ENCODE data around the gene PLEKHG7. TPM values are rescaled to one million over a fixed set of nuclear protein-coding genes. Genes with fewer than 3 reads are reported as not detected.

PLEKHG7 gene
- total RNA-seq, 2 experiments from 2014 or later = not detected

DNA sequence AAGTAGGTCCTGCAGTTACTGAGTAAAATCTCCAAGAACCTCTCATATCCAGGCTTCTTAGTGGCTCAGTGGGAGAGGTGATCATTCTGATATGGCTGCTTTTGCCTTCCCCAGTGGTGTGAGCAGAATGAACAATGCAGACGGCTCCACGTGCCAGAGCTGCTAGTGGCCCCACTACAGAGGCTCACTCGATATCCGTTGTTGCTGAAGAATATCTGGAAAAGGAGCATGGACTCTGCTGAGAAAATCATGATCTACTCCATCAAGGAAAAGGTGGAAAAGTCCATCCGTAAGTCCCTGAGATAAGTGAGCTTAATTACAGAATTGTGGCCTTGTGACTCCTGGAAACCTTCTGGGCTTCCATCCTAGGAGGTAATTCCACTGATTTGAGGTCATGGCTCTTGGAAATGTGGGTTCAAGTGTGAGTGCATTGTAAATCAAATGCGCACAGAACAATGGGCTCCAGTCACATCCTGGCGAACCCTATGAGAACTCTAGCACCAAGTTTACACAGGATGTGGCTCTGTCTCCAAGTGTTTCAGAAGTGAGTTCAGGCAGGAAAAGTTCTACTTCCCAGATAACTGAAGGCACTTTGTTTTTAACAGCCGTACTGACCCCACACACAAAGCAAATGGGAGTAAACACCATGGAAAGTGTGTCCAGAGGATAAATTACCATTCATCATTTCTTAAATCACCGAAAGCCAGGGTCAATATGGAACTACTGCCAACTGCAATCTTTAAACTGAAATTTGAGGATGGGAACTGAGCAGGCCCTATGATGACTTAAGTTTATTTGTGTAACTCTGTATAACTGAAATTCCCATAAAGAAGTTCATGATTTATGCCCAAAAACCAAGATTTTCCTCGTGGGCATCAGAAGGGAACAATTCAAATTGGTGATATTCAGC, 51.4 kb downstream of the PLEKHG7 start:
- H3K27me3 ChIP-seq (ENCODE audit: control insufficient read depth in 1 of 2, insufficient read depth in 2 of 2, low read length in 2 of 2) = no peaks in the 10 kb centered on the region
- POLR2A ChIA-PET = no interaction called here
- H3K9me3 ChIP-seq (ENCODE audit: control insufficient read depth in 1 of 2, insufficient read depth in 1 of 2, low read length in 2 of 2) = no peaks in the 10 kb centered on the region
- CTCF ChIA-PET = no interaction called here
- no peaks in the 10 kb centered on the region for H3K36me3 Mint-ChIP-seq (ENCODE audit: low read depth)
- H3K27ac ChIP-seq (ENCODE audit: low read depth in 1 of 2, low read length in 2 of 2) = no peak overlapping the region
- no peaks in the 10 kb centered on the region for H3K4me1 ChIP-seq (ENCODE audit: insufficient read depth, low read length)
- H3K4me1 Mint-ChIP-seq (ENCODE audit: low read depth) = no peaks in the 10 kb centered on the region
- no peak overlapping the region for H3K27ac Mint-ChIP-seq
- H3K27me3 Mint-ChIP-seq = peaks cover 3% of the 10 kb centered on the region
- no peak for ATAC-seq (ENCODE audit: poor library complexity)
- H3K9me3 Mint-ChIP-seq = peaks cover 2% of the 10 kb centered on the region
- no peak for DNase-seq
- H3K4me3 ChIP-seq (ENCODE audit: low read length) = no peak overlapping the region
- no peak overlapping the region for H3K4me3 Mint-ChIP-seq
- H3K36me3 ChIP-seq (ENCODE audit: insufficient read depth, low read length) = no peaks in the 10 kb centered on the region
- TF ChIP-seq, protein P1, sequence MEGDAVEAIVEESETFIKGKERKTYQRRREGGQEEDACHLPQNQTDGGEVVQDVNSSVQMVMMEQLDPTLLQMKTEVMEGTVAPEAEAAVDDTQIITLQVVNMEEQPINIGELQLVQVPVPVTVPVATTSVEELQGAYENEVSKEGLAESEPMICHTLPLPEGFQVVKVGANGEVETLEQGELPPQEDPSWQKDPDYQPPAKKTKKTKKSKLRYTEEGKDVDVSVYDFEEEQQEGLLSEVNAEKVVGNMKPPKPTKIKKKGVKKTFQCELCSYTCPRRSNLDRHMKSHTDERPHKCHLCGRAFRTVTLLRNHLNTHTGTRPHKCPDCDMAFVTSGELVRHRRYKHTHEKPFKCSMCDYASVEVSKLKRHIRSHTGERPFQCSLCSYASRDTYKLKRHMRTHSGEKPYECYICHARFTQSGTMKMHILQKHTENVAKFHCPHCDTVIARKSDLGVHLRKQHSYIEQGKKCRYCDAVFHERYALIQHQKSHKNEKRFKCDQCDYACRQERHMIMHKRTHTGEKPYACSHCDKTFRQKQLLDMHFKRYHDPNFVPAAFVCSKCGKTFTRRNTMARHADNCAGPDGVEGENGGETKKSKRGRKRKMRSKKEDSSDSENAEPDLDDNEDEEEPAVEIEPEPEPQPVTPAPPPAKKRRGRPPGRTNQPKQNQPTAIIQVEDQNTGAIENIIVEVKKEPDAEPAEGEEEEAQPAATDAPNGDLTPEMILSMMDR (IDR thresholded peaks at IDR 0.05) = no peak
- intact Hi-C loops (cut with DNase I, micrococcal nuclease) = no loop called here

DNA sequence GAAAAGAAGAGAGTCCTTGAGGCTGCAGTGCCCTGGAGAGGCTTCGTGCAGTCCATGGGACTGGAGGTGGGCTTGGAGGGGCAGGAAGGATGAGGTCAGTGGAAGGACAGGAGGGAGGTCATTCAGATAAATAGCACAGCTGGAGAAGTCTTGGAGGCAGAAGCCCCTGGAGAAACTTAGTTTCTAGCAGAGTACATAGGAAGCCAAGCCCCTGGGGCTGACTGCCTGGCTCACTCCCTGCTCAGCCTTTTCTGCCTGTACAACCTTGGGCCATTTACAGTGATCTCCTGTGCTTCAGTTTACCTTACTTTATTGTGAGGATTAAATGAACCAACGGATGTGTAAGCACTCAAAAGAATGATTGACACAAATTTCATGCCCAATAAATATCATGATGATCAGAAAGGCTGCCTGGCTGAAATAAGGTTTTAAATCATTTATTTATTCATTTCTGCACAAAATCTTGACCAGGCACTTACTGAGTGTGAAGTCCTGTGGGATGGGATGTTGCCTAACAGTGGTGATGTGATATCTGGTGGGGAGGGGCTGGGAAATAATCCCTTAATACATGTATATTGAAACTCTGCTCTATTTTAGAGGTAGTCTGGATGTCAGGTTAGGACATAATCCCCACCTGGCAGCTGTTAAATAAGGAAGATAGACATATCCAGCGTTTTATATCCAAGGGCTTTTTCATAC, 54.3 kb downstream of the PLEKHG7 start:
- Histone ChIP-seq H3K27me3 (ENCODE audit: control insufficient read depth in 1 of 2, insufficient read depth in 2 of 2, low read length in 2 of 2) (no peaks in the 10 kb centered on the region), H3K4me1 (ENCODE audit: insufficient read depth, low read length) (no peaks in the 10 kb centered on the region), H3K27ac (ENCODE audit: low read depth in 1 of 2, low read length in 2 of 2) (no peak overlapping the region), H3K9me3 (ENCODE audit: control insufficient read depth in 1 of 2, insufficient read depth in 1 of 2, low read length in 2 of 2) (no peaks in the 10 kb centered on the region), H3K4me3 (ENCODE audit: low read length) (no peak overlapping the region), H3K36me3 (ENCODE audit: insufficient read depth, low read length) (no peaks in the 10 kb centered on the region)
- no peak for ATAC-seq (ENCODE audit: poor library complexity)
- Mint-ChIP-seq H3K36me3 (ENCODE audit: low read depth) (no peaks in the 10 kb centered on the region), H3K27me3 (peaks cover 3% of the 10 kb centered on the region), H3K27ac (no peak overlapping the region), H3K9me3 (peaks cover 2% of the 10 kb centered on the region), H3K4me3 (no peak overlapping the region), H3K4me1 (ENCODE audit: low read depth) (no peaks in the 10 kb centered on the region)
- TF ChIP-seq, protein P1 (IDR thresholded peaks at IDR 0.05) = no peak
- ChIA-PET CTCF (no interaction called here), POLR2A (no interaction called here)
- intact Hi-C loops (cut with DNase I, micrococcal nuclease) = no loop called here
- DNase-seq = no peak

DNA sequence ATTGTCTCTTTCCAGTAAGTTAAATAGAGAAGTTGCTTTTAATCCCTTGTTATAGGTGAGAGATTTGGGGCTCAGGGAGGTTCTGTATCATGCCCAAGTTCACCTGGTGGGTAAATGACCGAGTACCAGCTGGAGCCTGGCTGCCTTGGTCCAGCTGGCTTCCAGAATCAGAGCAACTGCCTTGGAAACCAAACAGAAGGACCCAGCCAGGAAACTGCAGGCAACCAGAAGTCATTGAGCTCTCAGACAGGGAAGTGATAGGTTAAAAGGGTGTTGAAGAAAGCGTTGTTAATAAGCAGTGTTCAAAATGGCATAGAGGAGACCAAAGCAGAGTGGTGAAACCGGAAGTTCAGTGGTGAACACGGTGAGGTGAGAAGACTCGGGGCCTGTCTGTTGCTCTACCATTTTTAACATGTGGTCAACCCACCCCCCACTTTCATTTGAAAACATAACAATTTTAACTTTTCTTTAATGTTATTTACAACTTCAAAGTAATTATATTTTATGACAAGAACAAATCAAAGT, 54.9 kb downstream of the PLEKHG7 start:
- Mint-ChIP-seq H3K4me1 (ENCODE audit: low read depth) (no peaks in the 10 kb centered on the region), H3K27ac (no peak overlapping the region), H3K36me3 (ENCODE audit: low read depth) (no peaks in the 10 kb centered on the region), H3K27me3 (peaks cover 3% of the 10 kb centered on the region), H3K4me3 (no peak overlapping the region), H3K9me3 (no peaks in the 10 kb centered on the region)
- intact Hi-C loops (cut with DNase I, micrococcal nuclease) = no loop called here
- TF ChIP-seq, protein P1 (IDR thresholded peaks at IDR 0.05) = no peak
- Histone ChIP-seq H3K36me3 (ENCODE audit: insufficient read depth, low read length) (no peaks in the 10 kb centered on the region), H3K4me3 (ENCODE audit: low read length) (no peak overlapping the region), H3K27me3 (ENCODE audit: control insufficient read depth in 1 of 2, insufficient read depth in 2 of 2, low read length in 2 of 2) (no peaks in the 10 kb centered on the region), H3K4me1 (ENCODE audit: insufficient read depth, low read length) (no peaks in the 10 kb centered on the region), H3K9me3 (ENCODE audit: control insufficient read depth in 1 of 2, insufficient read depth in 1 of 2, low read length in 2 of 2) (no peaks in the 10 kb centered on the region), H3K27ac (ENCODE audit: low read depth in 1 of 2, low read length in 2 of 2) (no peak overlapping the region)
- ChIA-PET POLR2A (no interaction called here), CTCF (no interaction called here)
- ATAC-seq (ENCODE audit: poor library complexity) = no peak
- peak in 1 of 14 experiments; percentile 30 for DNase-seq
